ENCODE data around the gene TEX14. TPM values are rescaled to one million over a fixed set of nuclear protein-coding genes. Genes with fewer than 3 reads are reported as not detected.

The TEX14 gene
- total and polyA plus RNA-seq, 10 of the 15 experiments (the other 5 are each of a cell fraction or from before 2014, with no cell fraction given): 0.15 to 1.3 (median 0.66) TPM

DNA sequence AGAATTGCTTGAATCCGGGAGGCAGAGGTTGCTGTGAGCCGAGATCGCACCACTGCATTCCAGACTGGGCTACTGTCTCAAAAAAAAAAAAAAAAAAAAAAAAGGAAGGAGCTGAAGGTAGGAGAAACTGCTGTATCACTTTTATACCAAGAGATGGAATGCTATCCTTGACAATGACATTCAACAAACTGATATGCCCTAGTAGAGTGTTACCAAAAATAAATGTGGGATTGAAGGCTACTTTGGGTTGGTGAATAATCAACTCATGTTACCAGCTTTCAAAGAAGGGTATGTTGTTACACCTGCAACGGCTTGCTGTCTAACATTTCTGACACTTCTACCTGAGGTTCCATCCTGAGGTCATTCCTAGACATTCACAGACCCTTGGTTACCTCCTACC, 84.9 kb downstream of the TEX14 start:
- RAD21 ChIA-PET (ENCODE audit: unreplicated experiment): no interaction called here
- no peaks in the 10 kb centered on the region for H3K9me3 ChIP-seq (replicated peaks; ENCODE audit: control insufficient read depth, insufficient read depth, low read length)
- intact Hi-C loops (cut with micrococcal nuclease; ENCODE audit: unreplicated experiment) (no loop called here), in situ Hi-C loops (cut with MboI) (no loop called here)
- DNase-seq (ENCODE audit: low read depth, low spot score) (no peak), ATAC-seq (no peak), FAIRE-seq (no peak)
- no peaks in the 10 kb centered on the region for H3K27me3 ChIP-seq (replicated peaks in 1 of 2; ENCODE audit: control insufficient read depth in 2 of 2, insufficient read depth in 2 of 2, low read length in 1 of 2)
- BruUV-seq (replicated peaks): no TSS peak
- 95% methylated on average over 4 of the region's 4 CpGs for WGBS (ENCODE audit: insufficient coverage, insufficient replicate concordance, low lambda C conversion rate, missing lambda C conversion rate)
- no peaks in the 10 kb centered on the region for H3K36me3 ChIP-seq (ENCODE audit: control insufficient read depth in 2 of 2, insufficient read depth in 2 of 2, low read length in 1 of 2)
- no peaks in the 10 kb centered on the region for H4K20me1 ChIP-seq (ENCODE audit: control insufficient read depth, insufficient read depth)
- CTCF ChIA-PET: interaction anchor here (0.8 to 2.2 kb wide), 4 partner anchors 12 to 30 kb away, joined by 3 to 12 read pairs (median 8); no protein-coding TSS in a partner anchor
- no peak overlapping the region for H3K9ac ChIP-seq (ENCODE audit: control insufficient read depth, insufficient read depth, low read length)
- POLR2A ChIA-PET: interaction anchor here (1.3 kb wide), 1 partner anchor 21 kb away, joined by 3 read pairs; no protein-coding TSS in a partner anchor
- no peak overlapping the region for H3K27ac ChIP-seq (ENCODE audit: control insufficient read depth, insufficient read depth)
- peaks cover 7% of the 10 kb centered on the region; the same call in 1 of the 2 replicates for H3K4me1 ChIP-seq (ENCODE audit: control insufficient read depth, insufficient read depth, low read length)
- no peak overlapping the region for H3K4me3 ChIP-seq
- no peaks in the 10 kb centered on the region for H3K79me2 ChIP-seq (ENCODE audit: control insufficient read depth, insufficient read depth, low read length)
- SMC1A ChIA-PET (ENCODE audit: uncharacterized antibody, unreplicated experiment): interaction anchor here (1.5 to 1.6 kb wide), 2 partner anchors 9 to 14 kb away, joined by 4 read pairs; no protein-coding TSS in a partner anchor
- H3K4me2 ChIP-seq (ENCODE audit: control insufficient read depth, insufficient read depth): no peak overlapping the region
- no peak overlapping the region for H2AFZ ChIP-seq (ENCODE audit: control insufficient read depth, low read depth, low read length)
- no peak for TF ChIP-seq PKNOX1 (IDR thresholded peaks at IDR 0.05)
- no peak for TF ChIP-seq SPI1 (IDR thresholded peaks at IDR 0.05; ENCODE audit: borderline replicate concordance, insufficient read depth, low read depth, low read length)
- TF ChIP-seq NFIC (IDR thresholded peaks at IDR 0.05; ENCODE audit: low read depth, low read length): no peak
- no peak for TF ChIP-seq HDGF (IDR thresholded peaks at IDR 0.05)

DNA sequence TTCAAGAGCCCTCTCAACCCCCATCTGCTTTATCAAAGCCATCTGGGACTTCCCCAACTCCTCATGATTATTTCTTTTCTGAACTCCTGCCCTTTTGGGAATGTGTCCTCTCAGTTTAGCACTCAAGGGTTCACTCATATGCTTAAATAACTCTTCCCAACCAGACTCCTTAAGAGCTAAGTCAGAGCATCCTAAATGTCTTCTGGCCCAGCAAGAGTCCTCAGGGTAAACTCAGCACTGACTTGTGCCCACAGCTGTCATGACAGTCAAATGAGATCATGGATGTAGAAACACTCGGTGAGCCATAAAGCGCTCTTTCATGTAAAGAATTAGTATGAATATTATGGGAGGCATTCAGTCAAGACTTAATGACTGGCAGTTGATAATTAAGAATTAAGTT, 85.9 kb downstream of the TEX14 start:
- SMC1A ChIA-PET (ENCODE audit: uncharacterized antibody, unreplicated experiment): interaction anchor here (0.9 to 1.6 kb wide), 12 partner anchors 10 to 66 kb away, joined by 3 to 8 read pairs (median 4); no protein-coding TSS in a partner anchor
- intact Hi-C loops (cut with micrococcal nuclease; ENCODE audit: unreplicated experiment) (no loop called here), in situ Hi-C loops (cut with MboI) (no loop called here)
- Histone ChIP-seq H3K9me3 (replicated peaks; ENCODE audit: control insufficient read depth, insufficient read depth, low read length) (no peaks in the 10 kb centered on the region), H3K27ac (ENCODE audit: control insufficient read depth, insufficient read depth) (no peak overlapping the region), H4K20me1 (ENCODE audit: control insufficient read depth, insufficient read depth) (no peaks in the 10 kb centered on the region), H3K9ac (ENCODE audit: control insufficient read depth, insufficient read depth, low read length) (no peak overlapping the region), H3K27me3 (replicated peaks in 1 of 2; ENCODE audit: control insufficient read depth in 2 of 2, insufficient read depth in 2 of 2, low read length in 1 of 2) (no peaks in the 10 kb centered on the region), H3K4me1 (ENCODE audit: control insufficient read depth, insufficient read depth, low read length) (peaks cover 7% of the 10 kb centered on the region; the same call in 1 of the 2 replicates), H3K36me3 (ENCODE audit: control insufficient read depth in 2 of 2, insufficient read depth in 2 of 2, low read length in 1 of 2) (no peaks in the 10 kb centered on the region), H3K79me2 (ENCODE audit: control insufficient read depth, insufficient read depth, low read length) (no peaks in the 10 kb centered on the region), H3K4me3 (no peak overlapping the region), H3K4me2 (ENCODE audit: control insufficient read depth, insufficient read depth) (no peak overlapping the region), H2AFZ (ENCODE audit: control insufficient read depth, low read depth, low read length) (no peak overlapping the region)
- POLR2A ChIA-PET: interaction anchor here (0.6 to 1.3 kb wide), 4 partner anchors 10 to 762 kb away, joined by 3 to 5 read pairs (median 3); no protein-coding TSS in a partner anchor
- no peak for FAIRE-seq
- RAD21 ChIA-PET (ENCODE audit: unreplicated experiment): interaction anchor here (1.2 to 1.4 kb wide), 3 partner anchors 10 to 25 kb away, joined by 4 to 9 read pairs (median 5); no protein-coding TSS in a partner anchor
- no TSS peak for BruUV-seq (replicated peaks)
- WGBS (ENCODE audit: insufficient coverage, insufficient replicate concordance, low lambda C conversion rate, missing lambda C conversion rate): 95% methylated on average over 2 of the region's 2 CpGs
- ATAC-seq: no peak; the same call in 2 of the 3 replicates
- CTCF ChIA-PET: interaction anchor here (0.7 to 2.2 kb wide), 9 partner anchors 9 to 29 kb away, joined by 3 to 12 read pairs (median 5); no protein-coding TSS in a partner anchor
- DNase-seq (ENCODE audit: low read depth, low spot score): no peak
- TF ChIP-seq RBBP5 (conservative IDR thresholded peaks at IDR 0.05): no peak
- TF ChIP-seq ZNF274 (IDR thresholded peaks at IDR 0.05; ENCODE audit: insufficient read depth, insufficient read length): no peak
- no peak for TF ChIP-seq JUNB (IDR thresholded peaks at IDR 0.05)
- no peak for TF ChIP-seq HSF1 (IDR thresholded peaks at IDR 0.05; ENCODE audit: low read depth, low read length)
- TF ChIP-seq BCLAF1 (IDR thresholded peaks at IDR 0.05): no peak
- TF ChIP-seq, protein P1, sequence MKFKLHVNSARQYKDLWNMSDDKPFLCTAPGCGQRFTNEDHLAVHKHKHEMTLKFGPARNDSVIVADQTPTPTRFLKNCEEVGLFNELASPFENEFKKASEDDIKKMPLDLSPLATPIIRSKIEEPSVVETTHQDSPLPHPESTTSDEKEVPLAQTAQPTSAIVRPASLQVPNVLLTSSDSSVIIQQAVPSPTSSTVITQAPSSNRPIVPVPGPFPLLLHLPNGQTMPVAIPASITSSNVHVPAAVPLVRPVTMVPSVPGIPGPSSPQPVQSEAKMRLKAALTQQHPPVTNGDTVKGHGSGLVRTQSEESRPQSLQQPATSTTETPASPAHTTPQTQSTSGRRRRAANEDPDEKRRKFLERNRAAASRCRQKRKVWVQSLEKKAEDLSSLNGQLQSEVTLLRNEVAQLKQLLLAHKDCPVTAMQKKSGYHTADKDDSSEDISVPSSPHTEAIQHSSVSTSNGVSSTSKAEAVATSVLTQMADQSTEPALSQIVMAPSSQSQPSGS (IDR thresholded peaks at IDR 0.05; ENCODE audit: low read length): no peak

All from GM12878 (cell line).